Activated CD4-positive, CD25-positive, alpha-beta regulatory T cell treated with anti-CD3 and anti-CD28 coated beads, Interleukin-2, amount 50 U/mL, for 24 hours (primary cell): ENCODE data around the gene WDR7.

Source experiments
- ATAC-seq, 2 donors: fragments of 150-1000 bp; cut with Tn5 transposase; one replicate each; pipeline ENCODE4 v1.10.0; 2021; ENCODE audit warnings: mild to moderate bottlenecking in 1 of 2, moderate library complexity in 1 of 2

Gene WDR7

DNA sequence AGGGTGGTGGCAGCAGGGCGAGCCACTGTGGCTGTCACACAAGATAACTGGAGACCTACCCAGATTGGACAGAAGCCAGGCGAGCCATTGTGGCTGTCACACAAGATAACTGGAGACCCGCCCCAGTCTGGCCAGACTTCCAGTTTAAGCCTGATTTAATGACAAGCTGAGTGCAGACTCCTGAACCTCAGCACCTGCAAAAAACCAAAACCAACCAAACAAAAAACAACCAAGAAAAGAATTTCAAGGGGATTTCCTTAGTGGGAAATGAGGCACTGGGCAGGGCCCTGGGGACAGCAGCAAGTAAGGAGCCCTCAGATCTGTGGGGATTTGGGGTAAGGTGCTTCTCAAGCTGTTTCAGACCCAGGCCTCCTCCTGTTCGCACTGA, 400.5 kb downstream of the WDR7 start:
- no peak for ATAC-seq

DNA sequence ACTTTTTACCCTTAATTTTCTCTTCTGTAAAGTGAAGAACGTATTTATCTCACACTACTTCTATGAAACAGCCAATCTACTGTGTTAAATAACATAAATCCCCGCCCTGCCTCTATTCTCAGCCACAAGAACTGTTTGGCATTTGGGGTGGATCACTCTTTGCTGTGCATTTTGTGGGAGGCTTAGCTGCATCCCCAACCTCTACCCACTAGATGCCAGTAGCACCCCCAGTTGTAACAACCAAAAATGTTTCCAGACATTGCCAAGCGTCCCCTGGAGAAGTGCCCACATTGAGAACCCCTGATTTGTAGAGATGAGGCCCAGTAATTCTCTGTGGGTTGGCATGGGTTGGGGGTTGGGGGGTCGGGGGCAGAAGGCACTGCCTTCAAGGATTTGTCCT, 401.0 kb downstream of the WDR7 start:
- no peak for ATAC-seq

DNA sequence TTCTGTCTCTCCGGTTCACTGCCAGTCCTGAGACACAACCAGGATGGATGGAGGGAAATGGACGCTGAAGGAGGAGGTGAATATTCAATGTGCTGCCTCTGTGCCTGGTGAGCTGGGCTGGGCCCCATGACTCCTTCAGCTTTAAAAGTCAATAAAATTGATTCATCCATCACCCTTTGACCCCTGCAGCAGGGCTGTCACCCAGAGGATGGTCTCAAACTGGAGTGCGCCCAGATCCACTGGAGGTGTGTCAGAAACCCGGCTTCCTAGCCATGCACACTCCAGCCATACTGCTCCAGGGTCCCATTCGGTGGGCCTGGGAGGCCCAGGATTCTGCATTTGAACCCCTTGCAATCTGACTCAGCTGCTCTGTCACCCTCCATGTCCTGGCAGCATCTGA, 401.6 kb downstream of the WDR7 start:
- ATAC-seq: no peak

DNA sequence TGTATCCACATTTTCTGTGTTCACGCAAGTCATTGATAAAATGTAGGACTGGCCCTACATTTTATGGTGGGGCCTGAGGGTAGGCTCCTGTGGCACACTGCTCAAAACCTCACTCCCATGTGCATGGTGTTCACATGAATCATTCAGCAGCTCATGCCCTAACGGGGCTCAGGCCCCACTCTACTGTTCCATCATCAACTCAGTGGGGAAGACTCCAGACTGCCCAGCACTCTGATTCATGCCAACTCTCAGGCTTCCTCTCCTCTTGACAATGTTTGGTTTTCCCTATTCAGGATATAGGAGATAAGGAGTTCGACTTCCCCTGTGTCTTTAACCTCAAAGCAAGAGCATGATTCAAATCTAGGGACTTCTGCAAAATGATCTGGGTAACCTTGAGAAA, 403.7 kb downstream of the WDR7 start:
- no peak for ATAC-seq

DNA sequence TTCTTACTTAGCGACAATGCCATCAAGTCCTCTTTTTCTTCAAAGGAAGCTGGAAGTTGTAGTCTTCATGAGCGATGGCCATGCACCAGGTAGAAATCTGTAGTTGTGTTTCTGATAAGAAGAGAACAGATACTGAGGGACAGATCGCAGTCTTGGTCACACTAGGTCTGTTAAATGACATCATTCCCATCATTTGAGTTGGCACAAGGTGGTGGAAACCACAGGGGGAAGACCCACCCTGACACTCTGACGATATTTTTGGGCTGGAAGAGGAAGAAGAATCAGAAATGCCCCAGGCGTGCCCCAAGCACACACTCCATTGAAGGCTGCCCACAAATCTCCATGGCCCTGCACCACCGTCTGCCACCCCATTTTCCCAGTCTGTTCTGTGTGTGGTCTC, 406.7 kb downstream of the WDR7 start:
- peak; percentile 32 to 36 for ATAC-seq

DNA sequence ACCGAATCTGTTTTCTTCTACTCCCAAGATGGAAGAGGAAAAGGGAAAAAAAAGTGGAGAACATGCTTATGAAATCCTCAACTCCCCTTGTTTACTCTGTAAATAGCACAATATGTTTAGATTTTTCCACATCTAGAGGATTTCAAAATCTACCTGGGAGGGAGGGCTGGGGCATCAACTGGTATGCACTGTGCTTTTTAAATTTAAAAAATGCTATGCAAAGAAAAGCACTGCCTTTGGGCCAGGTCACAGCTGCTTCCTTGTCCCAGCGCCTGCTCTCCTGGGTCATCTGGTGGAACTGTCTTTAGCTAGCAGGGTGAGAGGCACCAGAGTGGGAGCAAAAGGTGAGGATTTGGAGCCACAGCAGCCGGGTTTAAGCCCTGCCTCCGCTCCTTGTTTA, 407.6 kb downstream of the WDR7 start:
- no peak for ATAC-seq

DNA sequence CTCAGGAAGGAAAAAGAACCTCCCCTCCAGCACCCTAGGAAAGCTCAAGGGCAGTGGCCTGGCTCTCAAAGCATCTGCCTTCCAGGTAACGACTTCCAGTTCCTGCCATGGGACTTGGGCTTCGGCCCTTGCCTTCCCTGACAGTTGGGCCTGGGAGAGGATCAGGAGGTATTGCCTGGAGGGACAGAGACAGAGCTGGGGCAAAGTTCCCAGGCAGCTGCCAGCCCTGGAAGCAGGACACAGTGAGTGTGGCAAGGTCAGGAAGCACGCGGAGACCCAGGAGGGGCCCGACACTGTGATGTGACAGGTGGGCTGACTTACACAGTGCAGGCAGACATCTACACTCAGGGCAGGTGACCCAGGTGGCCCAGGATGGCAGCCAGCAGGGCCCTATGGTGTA, 408.2 kb downstream of the WDR7 start:
- ATAC-seq: no peak

DNA sequence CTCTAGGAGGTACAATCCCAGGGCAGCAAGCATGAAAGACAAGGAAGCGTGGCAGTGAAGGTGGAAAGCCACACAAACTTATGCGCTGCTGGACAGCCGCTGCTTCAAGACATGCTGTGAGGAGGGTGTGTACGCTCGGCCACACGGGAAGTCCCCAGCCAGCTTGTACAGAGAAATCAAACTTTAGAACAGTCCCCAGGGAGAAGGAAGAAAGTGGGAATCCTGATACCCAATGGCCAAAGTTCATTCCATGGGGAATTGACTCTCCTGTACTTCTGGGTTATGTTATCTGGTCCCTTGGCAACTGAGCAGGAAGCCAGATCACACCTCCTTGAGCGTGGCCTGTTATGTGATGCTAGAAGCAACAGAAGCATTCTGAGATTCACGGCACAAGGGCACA, 409.7 kb downstream of the WDR7 start:
- no peak for ATAC-seq

DNA sequence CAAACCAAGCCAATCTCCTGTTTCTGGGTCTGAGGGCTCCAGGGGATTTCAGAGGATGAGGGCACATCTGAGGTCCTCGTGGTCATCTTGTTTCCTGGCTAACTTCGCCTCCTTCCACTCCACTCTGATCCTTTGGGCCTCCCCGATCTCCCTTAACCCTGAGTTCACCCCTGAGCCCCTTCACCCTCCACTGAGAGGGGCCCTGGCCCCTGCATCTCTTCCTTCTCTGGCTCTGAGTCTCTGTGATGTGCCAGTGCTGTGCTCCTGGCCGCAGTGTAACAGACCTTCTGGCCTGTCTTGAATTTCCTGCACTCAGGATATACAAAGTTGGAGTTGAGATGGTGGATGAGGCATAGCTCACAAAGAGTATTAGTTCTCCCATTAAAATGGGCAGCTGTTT, 411.0 kb downstream of the WDR7 start:
- no peak for ATAC-seq

DNA sequence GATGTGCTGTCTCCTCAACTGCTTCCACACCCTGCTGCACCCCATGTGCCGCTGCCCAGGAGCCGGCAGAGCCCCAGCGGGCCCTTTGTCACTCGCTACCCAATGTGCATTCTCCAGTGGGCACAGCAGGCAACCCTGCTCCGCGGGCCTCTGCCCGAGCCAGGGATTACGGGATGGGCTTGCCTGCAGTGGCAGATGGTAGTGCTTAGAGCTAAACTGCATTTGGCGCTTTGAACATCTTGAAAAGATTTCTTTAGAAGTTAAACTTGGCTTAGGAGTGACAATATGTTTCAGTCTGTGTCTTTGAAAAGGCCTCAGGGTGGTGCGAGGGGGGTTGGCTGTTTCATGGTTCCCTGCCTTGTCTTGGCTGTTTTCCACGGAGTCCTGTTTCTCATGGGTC, 411.7 kb downstream of the WDR7 start:
- ATAC-seq: no peak

DNA sequence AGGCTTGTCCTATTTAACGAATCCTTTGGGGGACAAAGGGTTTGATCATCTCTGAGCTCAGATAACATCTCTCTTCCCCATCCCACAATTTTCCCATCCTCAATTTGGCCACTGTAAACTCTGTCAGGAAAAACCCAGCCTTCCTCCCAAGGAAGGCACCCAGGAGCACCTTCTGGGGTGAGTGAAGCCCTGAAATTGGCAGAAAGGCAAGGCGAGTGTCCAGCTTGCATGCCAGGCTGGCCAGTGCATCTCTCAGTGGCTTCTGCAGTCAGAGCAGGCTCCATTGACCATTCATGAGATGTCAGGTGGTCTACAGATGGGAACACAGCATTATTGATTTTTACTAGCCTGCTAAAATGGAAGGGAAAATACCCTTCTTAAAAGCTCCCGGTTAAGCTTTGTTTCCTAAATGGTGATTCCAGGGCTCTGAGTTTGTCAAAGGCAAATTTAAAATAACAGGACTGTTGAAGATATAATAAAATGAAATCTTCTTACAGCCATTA, 412.5 kb downstream of the WDR7 start:
- no peak for ATAC-seq

DNA sequence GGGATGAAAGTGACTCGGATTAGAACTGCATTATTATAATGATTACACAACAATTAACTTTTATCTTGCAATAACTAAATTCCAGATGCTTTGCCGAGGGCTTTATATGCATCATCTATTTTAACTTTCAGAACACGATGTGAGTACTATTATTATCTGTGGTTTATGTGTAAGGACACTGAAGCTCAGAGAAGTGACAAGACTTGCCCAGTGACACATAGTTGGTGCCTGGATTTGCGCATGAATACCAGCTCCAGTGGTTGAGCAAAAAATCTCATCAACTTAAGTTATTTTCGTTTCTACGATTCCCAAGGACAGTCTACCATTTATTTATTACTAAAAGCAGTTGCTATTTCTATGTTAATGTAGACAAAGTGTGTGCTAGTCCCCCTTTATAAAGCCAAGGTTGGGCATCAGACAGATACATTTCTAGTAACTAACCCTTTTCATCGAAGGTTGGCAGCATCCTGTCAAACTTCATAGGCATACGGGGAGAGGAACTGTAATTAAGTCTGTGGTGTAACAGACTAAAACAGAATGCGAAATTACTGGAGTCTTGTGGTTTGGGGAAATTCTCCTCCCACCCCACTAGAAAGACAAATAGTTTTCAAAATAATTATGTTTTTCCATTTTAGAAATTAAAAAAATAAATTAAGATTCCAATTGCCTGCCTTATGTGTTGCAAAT, 422.5 kb downstream of the WDR7 start:
- ATAC-seq: no peak

DNA sequence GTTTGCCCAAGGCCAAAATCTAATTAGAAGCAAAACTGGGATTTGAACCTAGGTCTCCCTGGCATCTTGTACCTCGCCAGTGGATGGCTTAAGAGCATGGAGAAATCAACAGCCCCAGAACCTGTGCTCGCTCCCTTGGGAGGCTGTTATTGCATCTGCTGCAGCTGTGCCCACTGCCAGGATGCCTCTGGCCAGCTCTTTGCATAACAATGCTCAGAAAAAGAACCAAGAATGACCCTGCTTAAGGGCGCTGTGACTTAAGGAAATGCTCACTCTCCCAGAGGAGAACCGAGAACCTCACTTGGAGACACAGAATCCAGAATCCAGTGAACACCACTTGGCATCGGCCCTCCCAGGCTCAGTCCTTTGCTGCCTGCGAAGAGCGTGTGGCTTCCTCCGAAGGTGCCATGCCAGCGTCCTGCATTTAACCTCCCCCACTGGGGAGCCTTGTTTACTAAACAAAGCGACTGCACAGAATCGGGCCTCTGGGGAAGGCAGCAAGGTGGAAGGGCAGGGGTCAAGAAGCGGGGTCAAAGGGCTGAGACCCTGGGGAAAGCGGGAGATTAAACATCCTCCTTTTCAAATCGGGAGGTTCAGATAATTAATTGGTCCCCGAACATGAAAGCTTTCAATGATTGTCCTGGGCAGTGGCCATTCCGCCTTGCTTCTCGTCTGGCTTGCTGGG, 424.7 kb downstream of the WDR7 start:
- ATAC-seq: no peak

DNA sequence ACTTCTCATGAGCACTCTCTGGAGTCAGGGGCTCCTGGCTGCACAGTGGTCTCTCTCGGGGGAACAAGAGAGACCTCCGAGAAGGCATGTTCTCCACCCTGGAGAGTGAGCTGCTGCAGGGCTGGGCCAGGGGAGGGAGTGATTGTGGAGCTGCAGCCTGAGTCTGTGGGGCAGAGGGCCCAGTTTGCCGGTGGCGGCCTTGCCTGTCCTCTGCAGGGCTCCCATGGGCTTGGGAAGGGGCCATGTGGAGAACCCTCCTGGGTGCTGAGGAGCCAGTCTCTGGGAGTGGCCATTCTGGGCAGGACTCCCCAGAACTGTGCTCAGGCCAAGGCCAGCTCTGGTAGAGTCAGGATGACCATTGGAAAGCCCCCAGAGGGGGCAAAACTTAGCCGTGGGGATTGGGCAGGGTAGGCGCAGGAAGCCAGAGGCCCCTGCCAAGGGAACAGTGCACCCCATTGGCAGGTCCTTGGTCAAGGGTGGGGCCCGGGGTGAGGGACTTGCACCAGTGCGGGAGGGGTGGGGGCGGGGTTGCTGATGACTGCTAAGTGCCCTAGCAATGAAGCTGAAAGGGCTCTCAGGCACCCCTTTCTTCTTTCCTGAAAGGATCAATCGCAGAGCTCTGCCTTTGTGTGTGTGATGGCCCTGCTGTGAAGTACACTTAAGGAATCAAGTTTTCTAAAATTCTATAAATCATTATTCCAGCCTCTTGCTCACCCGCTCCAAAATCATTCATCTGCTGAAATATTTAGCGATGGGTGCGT, 426.0 kb downstream of the WDR7 start:
- ATAC-seq: no peak

DNA sequence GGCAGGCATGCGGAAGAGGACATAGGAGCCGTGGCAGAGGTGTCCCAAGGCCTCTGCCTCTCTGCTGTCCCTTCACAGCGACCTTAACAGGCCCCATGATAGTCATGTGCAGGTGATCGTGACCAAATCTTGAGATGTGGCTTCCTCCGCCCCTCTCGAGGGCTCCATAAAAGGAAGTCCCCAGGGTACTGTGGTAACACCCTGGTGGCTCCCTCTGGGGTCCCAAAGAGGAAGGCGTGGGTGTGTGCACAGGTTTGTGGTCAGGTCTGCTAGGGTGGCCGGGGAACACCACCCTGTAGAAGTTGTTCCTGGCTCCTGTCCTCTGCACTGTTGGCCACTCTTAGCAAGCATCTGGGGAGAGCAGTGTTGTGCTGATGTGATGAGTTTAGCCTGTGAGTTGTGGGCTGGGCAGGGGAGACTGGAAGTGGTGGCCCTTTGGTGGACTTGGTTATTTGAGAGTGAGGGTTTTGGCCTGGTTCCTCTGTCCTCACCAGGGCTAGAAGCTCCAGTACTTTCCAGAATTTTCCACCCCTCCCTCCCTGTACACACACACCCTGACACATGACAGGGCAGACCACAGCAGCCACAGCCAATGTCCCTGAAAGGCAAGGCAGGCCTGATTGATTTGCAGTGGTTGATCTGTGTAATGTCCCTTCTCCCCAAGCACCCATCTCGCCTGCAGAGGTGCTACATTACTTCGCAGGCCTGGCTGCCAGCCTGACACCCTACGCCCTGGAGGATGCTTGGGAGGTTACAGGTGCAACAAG, 426.8 kb downstream of the WDR7 start:
- ATAC-seq: peak; percentile 57 to 58

DNA sequence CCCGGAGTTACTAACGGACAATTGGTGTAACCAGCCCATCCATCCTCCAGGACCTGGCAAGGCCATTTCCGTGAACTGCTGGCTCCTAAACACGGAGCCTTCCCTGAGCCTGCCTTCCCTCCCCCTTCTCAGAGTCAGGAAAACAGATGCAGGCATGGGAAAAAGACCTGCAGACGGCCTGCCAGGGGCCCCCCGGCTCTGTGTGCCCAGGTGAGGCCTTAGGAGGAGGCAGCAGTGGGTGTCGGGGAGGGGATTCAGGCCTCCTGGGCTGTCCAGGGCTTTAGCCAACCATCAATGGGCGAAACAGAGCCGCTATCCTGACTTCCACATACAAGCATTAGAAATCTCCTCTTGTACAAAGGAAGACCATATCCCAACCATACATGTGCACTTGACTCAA, 427.5 kb downstream of the WDR7 start:
- ATAC-seq: no peak

DNA sequence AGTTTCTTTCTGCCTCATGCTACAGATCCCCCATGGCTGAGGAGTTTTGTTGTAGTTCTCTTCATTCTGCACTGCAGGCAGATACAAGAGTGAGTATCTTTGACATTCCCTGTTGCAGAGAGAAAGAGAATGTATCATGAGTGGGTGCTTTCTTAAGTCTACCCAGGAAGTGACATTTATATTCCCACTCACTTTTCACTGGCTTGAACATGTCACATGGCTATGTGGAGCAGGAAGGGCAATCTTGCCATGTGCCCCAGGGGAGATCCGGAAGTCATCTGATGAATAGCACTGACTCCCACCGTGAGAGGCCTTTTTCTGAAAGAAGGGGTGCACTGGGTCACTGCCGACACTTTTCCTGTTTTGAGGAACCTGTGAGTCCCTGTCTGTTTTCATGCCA, 429.3 kb downstream of the WDR7 start:
- ATAC-seq: no peak

DNA sequence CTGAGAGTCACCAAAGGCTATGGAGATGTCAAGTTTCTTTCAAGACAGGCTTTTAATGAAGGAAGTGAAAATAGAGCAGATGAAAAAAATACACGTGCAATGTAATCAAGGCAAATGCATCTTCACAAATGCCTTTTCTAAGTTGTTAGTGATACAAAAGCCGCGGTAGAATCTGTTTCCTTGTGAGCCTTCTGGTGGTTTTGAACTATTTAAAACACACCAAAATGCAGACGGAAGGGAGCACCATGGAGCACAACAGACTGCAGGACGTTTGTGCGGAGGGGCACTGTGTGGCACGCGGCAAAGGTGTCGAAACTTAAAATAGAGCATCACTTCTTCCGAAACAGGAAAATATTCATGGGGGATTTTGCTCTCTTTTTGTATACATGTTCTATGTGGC, 430.7 kb downstream of the WDR7 start:
- ATAC-seq: no peak

DNA sequence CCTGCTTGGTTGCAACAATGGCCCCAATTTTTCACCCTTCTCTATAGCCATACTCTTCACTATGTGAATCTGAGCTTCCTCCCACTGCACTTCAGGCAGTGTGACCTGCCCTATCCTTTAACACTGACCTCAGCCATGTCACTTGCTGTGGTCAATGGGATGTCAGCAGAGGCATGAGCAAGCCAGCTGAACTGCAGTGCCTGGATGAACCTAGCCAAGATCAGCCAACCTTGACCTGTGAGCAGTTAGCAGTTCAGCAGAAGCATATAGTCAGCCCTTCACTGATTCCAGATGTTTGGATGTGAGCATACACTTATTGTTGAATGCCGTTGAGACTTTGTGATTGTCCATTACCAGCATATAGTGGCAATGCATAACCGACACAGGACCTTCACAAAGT, 432.3 kb downstream of the WDR7 start:
- ATAC-seq: no peak

DNA sequence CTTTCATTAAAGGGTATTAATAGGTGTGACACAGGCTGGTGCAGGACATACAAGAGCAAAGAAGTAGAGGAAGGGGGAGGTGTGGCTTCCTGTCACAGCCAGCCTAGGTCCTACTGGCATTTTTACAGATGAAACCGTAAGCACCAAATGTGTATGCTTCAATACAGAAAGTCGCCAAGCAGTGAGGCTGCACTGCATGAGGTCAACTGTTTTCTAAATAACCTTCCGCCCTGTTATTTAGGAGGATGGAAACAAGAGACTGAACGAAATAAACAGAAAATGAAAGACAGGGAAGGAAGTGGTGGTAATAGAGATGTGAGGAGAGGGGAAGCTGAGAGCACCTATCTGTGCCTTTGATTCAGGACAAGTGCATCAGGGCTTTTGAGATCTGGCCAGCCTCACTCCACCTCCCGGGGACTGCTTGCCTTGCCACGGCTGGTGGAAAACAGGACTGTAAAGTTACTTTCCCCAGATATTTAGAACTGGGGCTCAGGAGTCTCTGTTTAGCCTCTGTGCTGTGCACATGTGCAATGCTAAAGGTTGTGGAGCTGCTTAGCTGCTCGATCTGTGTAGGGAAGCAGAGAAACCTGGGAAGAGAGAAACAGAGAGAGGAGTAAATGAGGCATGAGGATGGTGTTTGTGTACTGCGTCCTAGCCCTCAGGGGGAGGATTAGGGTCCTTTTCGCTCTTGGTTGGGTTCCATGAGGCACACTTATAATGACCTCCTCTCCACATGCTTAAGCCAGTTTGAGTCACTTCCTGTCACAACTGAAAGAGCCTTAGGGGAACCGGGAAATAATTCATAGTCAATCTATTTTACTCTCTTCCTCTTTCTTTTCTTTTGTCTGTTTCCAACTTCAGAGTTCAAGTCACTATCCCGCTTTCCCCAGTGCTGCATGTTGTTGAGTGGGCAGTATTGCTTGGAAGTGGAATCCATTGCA, 433.4 kb downstream of the WDR7 start:
- ATAC-seq: peak in 1 of 2 donors; percentile 53

DNA sequence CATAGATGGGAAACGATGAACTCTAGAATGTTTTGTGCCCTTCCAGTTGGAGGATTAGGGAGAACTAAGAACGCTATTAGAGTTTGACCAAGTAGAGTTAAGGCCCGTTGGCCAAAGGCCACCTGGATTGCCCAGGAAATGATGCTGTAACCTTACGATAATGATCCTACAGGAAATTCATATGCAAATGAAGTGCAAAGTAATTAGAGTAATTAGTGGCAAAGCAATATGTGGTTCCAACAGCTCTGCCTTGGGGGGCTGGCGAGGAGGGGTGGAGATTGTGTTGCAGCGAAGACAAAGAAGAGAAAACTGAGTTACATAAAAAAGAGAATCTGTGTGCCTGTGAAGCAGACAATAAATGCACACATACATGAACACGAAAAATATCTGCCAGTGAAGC, 434.2 kb downstream of the WDR7 start:
- no peak for ATAC-seq

DNA sequence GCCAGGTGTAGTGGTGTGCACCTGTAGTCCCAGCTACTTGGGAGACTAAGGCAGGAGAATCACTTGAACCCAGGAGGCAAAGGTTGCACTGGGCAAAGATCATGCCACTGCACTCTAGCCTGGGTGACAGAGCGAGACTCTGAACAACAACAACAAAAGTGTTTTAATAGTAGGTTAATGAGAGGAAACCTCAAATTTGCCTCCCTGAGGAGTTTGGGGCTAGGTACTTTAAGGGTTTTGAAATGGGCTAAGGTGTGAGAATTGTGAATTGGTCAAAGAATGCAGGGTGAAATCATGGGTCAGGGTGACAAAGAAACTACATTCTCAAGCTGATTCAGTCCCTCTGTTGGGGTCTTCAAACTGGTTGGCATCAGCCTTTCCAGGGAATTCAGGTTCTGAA, 435.0 kb downstream of the WDR7 start:
- ATAC-seq: no peak
